Activated CD8-positive, alpha-beta memory T cell treated with anti-CD3 and anti-CD28 coated beads for 24 hours (primary cell): ENCODE data around the gene PKP2.

Source experiments
- DNase-seq: peaks from one replicate; pipeline ENCODE4 v3.0.0-alpha.2; 2020

PKP2 gene

DNA sequence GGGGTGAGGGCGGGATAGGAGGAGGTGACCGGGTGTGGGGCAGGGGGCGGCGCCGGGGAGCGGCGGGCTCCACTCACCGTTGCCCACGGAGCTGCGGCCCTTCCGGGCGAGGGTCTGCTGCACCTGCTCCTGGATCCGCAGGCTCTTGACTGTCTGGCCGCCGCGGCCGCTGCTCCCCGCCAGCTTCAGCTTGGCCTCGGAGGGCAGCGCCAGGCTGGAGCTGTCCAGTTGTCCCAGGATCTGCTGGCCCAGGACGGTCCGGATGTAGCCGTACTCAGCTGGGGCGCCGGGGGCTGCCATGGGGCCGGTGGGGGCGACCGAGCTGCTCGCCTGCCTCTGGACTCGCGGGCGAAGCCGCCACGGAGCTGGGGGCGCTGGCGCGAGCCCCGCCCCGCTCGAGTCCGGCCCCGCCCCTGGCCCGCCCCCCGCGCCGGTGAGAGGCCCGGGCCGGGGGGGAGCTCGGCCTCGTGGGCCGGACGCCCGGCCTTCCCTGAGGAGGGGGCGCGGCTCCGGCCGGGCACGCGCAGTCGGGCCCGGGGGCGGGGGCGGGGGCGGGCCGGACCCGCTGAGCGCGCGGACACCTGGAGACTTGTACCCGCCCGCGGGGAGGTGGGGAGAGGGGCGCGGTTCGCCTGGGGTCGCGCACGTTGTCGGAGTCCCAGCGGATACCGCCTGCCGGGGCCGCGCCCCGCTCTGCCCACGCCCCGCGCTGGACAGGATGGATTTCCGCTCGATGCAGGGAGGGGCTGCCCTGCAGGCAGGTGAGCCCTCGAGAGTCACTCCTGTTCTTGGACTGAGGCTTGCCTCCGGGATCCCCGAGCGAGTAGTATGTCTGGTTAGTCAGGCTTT, at the start of gene PKP2:
Gene PKP2, minus strand, starts transcription at position 346 of the 849 bp plus-strand sequence. Its CDS starts 46 bp downstream, at position 300.
- DNase-seq = peak; percentile 70

DNA sequence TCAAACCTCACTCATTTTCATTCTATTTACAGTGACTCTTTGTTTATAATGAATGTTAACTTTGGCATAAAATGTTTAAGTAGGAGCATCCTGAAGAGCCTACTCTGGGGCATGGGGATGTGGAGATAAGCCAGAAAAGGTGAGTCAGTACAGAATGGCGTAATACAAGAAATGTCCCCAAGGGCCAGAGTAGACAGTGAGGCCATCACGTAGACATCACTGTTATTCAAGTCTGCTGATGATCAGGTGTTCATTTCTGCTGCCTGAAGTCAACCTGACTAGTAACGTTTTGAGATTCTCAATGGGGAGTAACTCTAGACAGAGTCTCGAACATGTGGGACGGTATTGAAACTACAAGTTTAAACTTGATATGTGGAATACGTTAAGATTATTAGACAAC, 47.6 kb upstream of the PKP2 start:
- DNase-seq = no peak

DNA sequence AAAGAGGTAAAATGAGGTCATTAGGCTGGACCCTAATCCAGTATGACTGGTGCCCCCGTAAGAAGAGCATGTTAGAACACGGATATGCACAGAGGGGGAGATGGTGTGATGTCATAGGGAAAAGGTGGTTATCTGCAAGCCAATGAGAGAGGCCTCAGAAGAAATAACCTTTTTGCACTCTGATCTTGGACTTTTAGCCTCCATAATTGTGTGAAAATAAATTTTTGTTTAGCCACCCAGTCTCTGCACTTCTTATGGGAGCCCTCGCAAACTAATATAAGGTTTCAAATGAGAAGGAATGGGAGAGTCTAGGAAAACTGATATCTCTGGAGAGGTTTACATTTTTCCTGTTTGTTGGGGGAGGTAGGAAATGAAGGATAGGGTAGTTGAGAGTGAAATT, 43.2 kb upstream of the PKP2 start:
- DNase-seq = no peak

DNA sequence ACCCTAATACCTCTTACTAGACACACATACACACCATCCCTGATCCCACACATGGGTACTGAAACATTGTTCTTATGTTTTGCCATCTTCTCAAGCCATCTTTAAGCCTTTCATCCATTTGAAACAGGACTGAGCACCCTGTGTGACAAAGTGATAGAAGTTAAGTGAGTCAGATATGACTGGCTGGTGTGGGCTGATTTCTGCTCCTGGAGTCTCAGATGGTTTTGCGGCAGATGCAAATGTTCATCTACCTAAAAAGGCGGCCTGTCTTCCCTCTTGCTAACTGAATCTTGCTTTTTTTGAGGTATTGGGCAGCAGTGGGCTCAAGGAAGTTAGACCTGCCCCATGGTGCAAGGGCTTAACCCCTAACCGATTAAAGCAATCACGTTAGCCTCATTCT, 30.4 kb upstream of the PKP2 start:
- no peak for DNase-seq

DNA sequence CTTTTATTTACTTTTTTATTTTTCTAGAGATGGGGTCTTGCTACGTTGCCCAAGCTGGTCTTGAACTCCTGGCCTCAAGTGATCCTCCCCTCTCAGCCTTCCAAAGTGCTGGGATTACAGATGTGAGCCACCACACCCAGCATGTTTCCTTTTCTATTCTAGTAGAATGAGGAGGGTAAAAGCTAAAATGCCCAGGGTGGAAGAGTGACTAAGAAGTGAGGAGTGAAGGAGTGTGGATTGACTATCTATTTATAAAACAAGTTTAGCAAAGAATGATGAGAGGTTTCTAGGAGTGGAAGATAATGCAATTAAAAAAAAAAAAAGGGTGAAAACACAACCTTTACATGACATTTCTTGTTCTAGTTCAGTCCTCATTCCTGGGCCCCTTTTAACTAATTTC, 29.8 kb upstream of the PKP2 start:
- no peak for DNase-seq

DNA sequence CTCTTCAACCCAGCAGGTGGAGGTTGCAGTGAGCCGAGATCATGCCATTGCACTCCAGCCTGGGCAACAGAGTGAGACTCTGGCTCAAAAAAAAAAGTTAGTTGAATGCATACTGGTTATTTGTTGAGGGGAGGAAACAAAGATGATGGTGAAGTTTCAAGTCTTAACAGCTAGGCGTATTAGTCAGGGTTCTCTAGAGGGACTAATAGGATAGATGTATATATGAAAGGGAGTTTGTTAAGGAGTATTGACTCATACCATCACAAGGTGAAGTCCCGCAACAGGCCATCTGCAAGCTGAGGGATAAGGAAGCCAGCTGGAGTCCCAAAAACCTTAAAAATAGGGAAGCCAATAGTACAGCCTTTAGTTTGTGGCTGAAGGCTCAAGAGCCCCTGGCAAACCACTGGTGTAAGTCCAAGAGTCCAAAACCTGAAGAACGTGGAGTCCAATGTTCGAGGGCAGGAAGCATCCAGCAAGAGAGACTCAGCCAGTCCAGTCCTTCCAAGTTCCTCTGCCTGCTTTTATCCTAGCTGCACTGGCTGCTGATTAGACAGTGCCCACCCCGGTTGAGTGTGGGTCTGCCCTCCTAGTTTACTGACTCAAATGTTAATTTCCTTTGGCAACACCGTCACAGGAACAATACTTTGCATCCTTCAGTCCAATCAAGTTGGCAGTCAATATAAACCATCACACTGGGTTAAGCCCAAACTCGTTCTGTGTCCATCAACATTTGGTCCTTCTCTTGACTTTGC, 26.1 kb upstream of the PKP2 start:
- no peak for DNase-seq

DNA sequence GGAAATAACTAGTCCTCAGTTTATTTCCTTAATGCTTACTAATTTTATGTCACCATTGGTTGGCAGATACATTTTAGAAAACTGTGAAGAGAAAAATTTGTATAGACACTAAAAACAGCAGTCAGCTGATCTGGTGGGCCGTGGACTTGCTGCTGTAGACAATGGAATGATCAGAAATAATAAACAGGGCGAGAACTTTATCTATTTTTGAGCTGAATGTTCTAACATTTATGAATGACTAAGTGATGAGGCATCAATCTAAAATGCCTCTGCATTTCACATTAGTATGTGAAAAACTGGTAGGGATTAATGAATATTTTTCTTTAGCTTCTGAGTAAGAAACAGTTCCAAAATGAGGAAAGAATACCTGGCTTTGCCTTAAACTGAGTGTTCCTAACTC, 24.8 kb upstream of the PKP2 start:
- DNase-seq = no peak

DNA sequence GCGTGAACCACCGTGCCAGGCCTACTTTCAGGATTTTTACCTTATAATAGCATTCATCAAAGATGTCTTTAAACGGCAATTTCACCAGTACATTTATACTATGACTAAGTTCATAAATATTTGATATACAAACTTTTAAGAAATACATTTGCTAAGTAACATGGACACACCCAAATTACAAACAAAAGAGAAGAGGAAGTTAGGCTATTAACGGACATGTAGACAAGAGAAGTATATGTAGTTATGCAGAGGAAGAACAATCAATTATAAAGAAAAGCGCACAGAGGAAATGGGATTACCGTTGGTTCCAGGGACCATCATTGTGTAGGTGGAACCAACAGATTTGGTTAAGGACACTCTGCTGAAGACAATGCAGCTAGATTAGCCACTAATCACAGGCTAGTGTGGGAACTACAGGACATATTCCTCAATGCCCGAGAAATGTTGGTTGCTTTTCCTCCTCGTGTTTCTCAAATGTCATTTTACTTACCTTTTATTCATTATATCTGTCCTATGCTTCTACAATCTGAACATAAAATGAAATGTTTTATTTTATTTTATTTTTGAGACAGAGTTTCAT, 24.0 kb upstream of the PKP2 start:
- DNase-seq = no peak

DNA sequence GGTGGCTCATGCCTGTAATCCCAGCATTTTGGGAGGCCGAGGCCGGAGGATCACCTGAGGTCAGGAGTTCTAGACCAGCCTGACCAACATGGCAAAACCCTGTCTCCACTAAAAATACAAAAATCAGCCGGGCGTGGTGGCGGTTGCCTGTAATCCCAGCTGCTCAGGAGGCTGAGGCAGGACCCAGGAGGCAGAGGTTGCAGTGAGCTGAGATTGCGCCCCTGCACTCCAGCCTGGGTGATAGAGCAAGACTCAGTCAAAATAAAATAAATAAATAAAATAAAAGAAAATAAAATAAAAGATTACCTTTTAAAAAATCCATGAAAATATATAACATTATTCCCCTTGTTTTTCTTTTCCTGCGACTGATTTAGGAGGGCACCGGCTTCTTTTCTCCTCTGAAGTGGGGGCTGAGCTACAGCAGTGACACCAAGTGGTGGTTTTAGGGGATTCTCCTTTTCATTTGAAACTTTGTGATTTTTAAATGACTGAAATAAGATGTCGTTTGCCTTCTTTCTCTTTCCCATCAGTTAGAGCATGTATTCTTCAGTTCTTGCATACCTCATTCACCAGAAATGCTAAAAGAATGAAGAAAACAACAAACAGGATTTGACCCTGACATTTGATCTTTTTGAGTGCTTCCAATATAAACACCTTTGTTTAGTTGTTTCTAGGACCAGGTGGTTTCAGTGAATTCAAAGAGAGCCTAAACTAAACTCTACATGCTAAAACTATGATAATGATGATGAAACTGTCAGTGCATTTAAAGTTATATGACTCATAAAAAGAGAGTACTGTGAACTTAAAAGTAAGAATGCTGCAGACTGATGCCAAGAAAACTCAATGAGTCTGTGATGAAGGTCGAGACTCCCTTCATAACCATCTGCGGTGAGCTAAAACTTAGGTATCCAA, 22.6 kb upstream of the PKP2 start:
- no peak for DNase-seq

DNA sequence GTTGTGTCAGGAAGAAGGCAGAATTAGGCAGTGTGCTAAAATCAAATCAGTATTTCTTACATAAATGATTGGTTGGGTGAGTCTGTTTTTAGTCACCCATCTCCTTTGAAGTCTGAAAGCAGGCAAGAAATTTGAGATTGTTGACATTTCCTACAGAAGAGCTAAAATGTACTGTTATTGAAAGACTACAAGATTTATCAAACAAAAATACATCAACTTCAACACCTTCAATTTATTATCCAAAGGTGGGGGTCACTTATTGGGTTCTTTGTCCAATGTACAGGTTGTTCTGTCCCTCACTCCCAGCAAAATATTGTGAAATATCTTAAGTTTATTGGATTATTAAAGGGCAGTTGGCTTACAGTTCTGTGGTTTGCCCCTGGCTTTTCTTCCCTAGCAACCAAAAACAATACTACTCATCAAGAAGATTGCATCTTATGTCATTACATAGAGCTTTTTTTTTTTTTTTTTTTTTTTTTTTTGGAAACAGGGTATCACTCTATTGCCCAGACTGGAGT, 20.6 kb upstream of the PKP2 start:
- DNase-seq = no peak

DNA sequence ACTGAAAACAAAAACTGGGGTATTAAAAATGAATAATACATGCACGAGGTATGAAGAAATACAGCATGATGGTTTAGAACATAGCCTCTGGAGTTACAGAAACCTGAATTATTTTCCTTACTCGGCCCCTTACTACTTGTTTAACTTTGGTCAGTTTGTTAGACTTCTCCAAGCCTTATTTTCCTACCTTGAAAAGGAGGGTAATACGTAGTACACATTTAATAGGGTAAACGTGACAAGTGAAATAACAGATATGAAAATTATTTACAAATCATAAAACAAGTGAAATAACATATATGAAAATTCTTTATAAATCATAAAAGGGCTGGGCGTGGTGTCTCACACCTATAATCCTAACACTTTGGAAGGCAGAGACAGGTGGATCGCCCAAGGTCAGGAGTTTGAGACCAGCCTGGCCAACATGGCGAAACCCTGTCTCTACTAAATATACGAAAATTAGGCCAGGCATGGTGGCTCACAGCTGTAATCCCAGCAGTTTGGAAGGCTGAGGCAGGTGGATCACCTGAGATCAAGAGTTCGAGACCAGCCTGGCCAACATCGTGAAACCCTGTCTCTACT, 11.4 kb upstream of the PKP2 start:
- DNase-seq = no peak

DNA sequence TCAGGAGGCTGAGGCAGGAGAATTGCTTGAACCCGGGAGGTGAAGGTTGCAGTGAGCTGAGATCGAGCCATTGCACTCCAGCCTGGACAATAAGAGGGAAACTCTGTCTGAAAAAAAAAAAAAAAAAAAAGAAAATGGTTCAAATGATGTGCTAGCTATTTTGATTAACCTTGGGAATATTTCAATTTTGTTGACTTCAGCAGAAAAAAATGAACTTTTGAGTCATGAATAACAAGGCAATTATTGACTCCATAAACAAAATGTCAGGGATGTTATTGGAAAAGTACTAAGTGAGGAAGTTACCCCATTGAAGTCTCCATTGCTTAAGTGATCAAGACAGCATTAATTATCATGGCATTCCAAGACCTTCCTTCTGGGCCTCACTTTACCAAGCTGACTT, 10.6 kb upstream of the PKP2 start:
- no peak for DNase-seq

DNA sequence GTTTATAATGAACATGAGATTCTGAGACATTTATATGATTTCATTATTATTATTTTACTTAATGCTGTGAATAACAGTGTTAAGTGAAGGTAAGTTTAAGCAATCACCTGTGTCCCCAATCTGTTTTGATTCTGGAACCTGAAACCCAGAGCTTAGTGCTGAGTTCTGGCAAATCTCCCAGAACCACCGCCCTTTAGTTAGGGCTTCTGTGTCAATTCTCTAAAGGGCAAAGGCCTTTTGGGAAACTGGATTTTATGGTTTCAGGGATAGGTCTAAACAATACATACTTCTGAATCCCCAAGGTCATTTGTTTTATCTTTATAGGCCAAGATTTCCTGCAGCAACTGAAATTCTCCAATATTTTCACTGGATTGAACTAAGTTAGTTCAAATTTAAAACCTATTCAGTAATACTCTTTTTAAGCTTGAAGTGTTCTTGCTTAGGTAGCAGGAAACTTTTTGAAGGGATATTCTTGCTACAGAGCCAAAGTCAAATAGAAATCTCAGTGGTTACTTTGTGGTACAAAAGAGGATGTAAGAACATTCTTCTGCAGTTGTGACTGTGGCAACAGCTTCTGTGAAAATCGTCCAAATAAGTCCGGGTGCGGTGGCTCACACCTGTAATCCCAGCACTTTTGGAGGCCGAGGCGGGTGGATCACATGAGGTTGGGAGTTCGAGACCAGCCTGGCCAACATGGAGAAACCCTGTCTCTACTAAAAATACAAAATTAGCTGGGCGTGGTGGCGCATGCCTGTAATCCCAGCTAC, 10.0 kb upstream of the PKP2 start:
- DNase-seq = no peak

DNA sequence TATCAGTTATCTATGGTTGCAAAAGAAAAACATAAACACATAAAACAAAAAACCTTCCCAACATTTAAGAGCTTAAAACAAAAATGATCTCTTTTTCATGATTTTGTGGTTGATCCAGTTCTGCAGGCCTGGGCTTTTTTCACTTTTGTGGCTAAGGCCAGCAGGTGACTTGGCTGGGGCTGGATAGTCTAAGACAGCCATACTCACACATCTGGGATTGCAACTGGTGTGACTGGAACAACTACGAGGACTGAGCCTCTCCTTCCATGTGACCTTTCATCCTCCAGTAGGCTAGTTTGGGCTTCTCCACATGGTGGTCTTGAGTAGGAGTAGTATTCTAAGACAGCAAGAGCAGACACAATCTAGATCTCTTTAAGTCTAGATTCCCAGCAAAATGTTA, 7.2 kb upstream of the PKP2 start:
- DNase-seq = no peak

DNA sequence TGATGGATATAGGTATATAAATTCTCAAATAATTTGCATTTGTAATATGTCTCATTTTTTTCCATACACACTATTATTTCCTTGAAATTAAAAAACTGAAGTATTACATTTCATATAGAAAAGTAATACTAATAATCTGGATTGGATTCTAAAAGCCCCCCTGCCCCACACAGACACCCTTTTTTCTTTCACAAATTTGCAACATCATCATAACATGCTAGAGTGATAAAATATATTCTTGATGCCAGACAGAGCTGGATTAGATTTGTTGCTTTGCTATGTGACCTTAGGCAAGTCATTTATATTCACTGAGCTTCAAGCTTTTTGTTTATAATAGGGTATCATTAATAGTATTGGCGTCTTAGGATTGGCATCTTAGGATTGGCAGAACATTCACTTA, 6.7 kb upstream of the PKP2 start:
- DNase-seq = no peak

DNA sequence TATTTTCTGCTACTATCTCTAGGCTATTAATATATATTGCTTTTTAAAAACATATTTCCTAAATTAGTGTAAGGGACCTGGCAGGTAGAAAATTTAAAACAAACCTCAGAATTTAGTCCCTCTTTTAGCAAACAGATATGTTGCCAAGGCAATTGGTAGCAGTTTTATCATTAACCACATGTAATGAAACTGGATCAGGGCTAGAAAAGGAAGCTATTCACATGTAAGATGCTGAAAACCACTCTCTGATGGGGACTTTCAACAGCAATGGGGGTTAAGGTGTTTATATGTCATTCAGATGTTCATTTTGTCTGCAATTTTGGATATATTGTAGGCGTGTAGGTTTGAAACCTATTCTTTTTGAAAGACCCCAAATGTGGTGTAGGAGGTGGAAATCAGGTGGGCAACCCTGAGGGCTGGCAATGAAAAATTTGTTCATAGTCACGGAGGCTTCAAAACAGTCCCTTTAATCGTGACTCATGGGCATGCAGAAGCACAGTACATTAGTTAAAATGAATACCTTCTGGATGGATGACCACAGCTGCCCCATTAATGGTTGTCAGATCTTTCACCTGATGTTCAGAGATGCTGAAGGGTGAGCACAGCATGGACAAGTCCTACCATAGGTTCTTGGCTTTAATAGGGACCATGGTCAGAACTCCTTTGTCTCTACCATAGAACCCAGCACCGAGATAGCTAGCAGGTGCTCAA, 5.9 kb upstream of the PKP2 start:
- no peak for DNase-seq

DNA sequence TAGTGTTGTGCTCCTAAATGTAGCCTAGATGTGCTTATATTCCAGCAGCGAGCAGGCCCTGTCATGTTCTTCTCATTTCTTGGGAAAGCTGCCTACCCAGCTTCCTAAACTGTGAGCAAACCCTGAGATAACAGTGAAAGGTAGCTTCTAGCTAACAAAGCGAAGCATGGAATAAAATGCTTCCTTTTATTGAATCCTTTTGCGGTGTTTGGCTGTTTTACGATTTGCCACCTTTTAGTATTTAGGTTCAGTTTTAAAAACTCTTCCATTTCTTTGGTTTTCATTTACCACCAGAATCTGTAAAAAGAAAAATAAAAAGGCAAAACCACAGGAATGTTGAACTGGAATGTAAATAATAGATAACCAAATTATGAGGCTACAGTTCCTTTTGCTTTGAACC, 5.0 kb upstream of the PKP2 start:
- no peak for DNase-seq

DNA sequence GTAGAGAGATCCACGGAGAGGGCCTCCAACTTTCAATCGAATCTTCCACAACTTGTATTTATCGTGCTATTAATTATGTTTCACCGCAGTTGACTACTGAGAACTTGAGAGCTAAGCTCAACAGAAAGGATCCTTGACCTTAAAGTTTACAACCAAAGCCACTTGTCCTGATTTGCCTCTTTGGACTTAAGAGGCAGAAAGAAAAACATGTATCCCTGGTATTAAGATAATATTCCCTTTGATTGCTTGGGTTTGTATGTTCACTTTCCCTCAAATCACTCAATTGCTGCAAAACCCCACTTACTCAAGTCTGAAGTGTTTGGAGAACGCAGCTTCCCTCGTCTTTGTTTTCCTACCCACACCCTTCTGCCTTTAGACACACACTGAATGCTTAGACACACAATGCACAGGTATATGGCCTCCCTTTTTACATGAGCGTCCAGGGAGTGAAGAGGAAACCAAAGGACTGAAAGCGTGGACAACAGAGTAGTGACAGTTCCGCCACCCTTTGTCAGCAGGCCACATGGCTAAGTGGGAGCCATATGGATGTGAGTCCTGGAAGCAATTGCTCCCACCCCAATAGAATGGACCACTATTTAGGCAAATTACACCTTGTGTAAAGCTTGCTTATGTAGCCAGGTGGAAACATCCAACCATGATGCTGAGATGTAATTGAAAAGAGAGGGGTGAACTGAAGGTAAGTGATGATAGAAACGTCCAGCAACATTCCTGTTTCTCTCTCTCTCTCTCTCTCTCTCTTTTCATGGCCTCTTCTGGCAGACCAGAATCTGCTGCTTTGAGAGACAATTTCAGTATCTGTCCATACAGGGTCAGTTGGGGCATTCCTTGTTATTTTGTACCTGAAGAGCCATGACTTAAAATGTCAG, 1.4 kb upstream of the PKP2 start:
- DNase-seq = no peak

DNA sequence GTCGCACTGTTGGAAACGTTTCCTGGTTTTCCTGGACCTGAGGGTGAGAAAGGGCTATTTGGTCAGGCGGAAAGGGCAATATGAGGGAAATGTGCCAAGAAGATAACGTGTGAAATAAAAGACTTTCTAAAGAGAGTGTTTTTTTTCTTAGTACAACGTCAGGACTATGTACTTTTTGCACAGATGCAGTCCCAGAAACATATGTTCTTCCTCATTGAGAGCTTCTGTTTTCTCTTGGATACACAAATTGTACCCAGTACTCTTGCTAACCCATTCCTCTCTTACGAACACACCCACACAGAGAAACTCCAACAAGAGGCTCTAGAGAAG, 669 bp upstream of the PKP2 start:
- DNase-seq = no peak
